ENCODE measurements around the gene KRTAP10-6.
"Not testable (repeated sequence)": the region's sequence is repeated elsewhere in the genome, so short reads cannot be mapped to it uniquely, and the experiment has no call there.

The KRTAP10-6 gene

GRCh38 chr21:44612669-44613229 lies 20.4 kb upstream of the KRTAP10-6 start:
- Mint-ChIP-seq H3K4me1 (ENCODE audit: low read depth) (no peaks in the 10 kb centered on the region), H3K27ac (no peak overlapping the region), H3K27me3 (ENCODE audit: low read depth) (no peaks in the 10 kb centered on the region), H3K4me3 (no peak overlapping the region), H3K9me3 (peaks cover 31% of the 10 kb centered on the region), H3K36me3 (ENCODE audit: low read depth) (no peaks in the 10 kb centered on the region)
- no peak for DNase-seq (ENCODE audit: low spot score)

- H3K4me1 Mint-ChIP-seq (ENCODE audit: low read depth), result no peaks in the 10 kb centered on the region
- H3K27ac Mint-ChIP-seq, result no peak within 1 kb of the TSS
- peaks cover 31% of the 10 kb centered on the region for H3K9me3 Mint-ChIP-seq
- no peak within 1 kb of the TSS for H3K4me3 Mint-ChIP-seq
- H3K36me3 Mint-ChIP-seq (ENCODE audit: low read depth), result no peaks in the 10 kb centered on the region
- DNase-seq (ENCODE audit: low spot score), result no peak
- no peaks in the 10 kb centered on the region for H3K27me3 Mint-ChIP-seq (ENCODE audit: low read depth)
These were observed 19.8 kb upstream of the KRTAP10-6 start, which contains the start of gene KRTAP10-8 for GRCh38 chr21:44612029-44612486. Gene KRTAP10-8, plus strand, starts transcription at chr21:44612079. Its CDS starts 22 bp downstream, at chr21:44612101.

- Mint-ChIP-seq H3K27ac (no peak overlapping the region), H3K36me3 (ENCODE audit: low read depth) (no peaks in the 10 kb centered on the region)
These were observed 19.2 kb upstream of the KRTAP10-6 start for GRCh38 chr21:44611551-44611950.

GRCh38 chr21:44610157-44610843 lies 18.0 kb upstream of the KRTAP10-6 start:
- not testable (repeated sequence) for H3K4me1 Mint-ChIP-seq (ENCODE audit: low read depth); DNase-seq (ENCODE audit: low spot score); H3K4me3 Mint-ChIP-seq; H3K27me3 Mint-ChIP-seq (ENCODE audit: low read depth); H3K36me3 Mint-ChIP-seq (ENCODE audit: low read depth); H3K27ac Mint-ChIP-seq
- peaks cover 31% of the 10 kb centered on the region for H3K9me3 Mint-ChIP-seq

More at GRCh38 chr21:44611551-44611950, 19.2 kb upstream of the KRTAP10-6 start:
- Mint-ChIP-seq H3K4me1 (ENCODE audit: low read depth) (no peaks in the 10 kb centered on the region), H3K27me3 (ENCODE audit: low read depth) (no peaks in the 10 kb centered on the region), H3K9me3 (peaks cover 31% of the 10 kb centered on the region), H3K4me3 (no peak overlapping the region)
- DNase-seq (ENCODE audit: low spot score), result no peak

GRCh38 chr21:44609193-44609592 lies 16.9 kb upstream of the KRTAP10-6 start:
- Mint-ChIP-seq H3K4me1 (ENCODE audit: low read depth) (no peaks in the 10 kb centered on the region), H3K27ac (no peak overlapping the region), H3K9me3 (peaks cover 31% of the 10 kb centered on the region), H3K4me3 (no peak overlapping the region), H3K36me3 (ENCODE audit: low read depth) (no peaks in the 10 kb centered on the region), H3K27me3 (ENCODE audit: low read depth) (peaks cover 12% of the 10 kb centered on the region)
- no peak for DNase-seq (ENCODE audit: low spot score)

GRCh38 chr21:44606495-44606894 lies 14.2 kb upstream of the KRTAP10-6 start:
- Mint-ChIP-seq H3K27ac (no peak overlapping the region), H3K36me3 (ENCODE audit: low read depth) (no peaks in the 10 kb centered on the region), H3K9me3 (peaks cover 26% of the 10 kb centered on the region)

GRCh38 chr21:44603911-44604310 lies 11.6 kb upstream of the KRTAP10-6 start:
- Mint-ChIP-seq H3K36me3 (ENCODE audit: low read depth) (no peaks in the 10 kb centered on the region), H3K9me3 (peaks cover 2% of the 10 kb centered on the region), H3K27me3 (ENCODE audit: low read depth) (peaks cover 12% of the 10 kb centered on the region), H3K27ac (no peak overlapping the region), H3K4me3 (no peak overlapping the region), H3K4me1 (ENCODE audit: low read depth) (no peaks in the 10 kb centered on the region)
- DNase-seq (ENCODE audit: low spot score), result no peak

More at GRCh38 chr21:44606495-44606894, 14.2 kb upstream of the KRTAP10-6 start:
- no peaks in the 10 kb centered on the region for H3K4me1 Mint-ChIP-seq (ENCODE audit: low read depth)
- H3K27me3 Mint-ChIP-seq (ENCODE audit: low read depth), result peaks cover 12% of the 10 kb centered on the region
- no peak overlapping the region for H3K4me3 Mint-ChIP-seq
- no peak for DNase-seq (ENCODE audit: low spot score)

- H3K9me3 Mint-ChIP-seq, result no peaks in the 10 kb centered on the region
- no peaks in the 10 kb centered on the region for H3K36me3 Mint-ChIP-seq (ENCODE audit: low read depth)
- H3K27ac Mint-ChIP-seq, result no peak overlapping the region
- H3K4me1 Mint-ChIP-seq (ENCODE audit: low read depth), result no peaks in the 10 kb centered on the region
- H3K27me3 Mint-ChIP-seq (ENCODE audit: low read depth), result peaks cover 12% of the 10 kb centered on the region
- no peak for DNase-seq (ENCODE audit: low spot score)
- no peak overlapping the region for H3K4me3 Mint-ChIP-seq
These were observed 11.0 kb upstream of the KRTAP10-6 start for GRCh38 chr21:44603109-44603875.

GRCh38 chr21:44602463-44602850 lies 10.2 kb upstream of the KRTAP10-6 start:
- no peak for DNase-seq (ENCODE audit: low spot score)
- Mint-ChIP-seq H3K9me3 (no peaks in the 10 kb centered on the region), H3K4me3 (no peak overlapping the region), H3K27me3 (ENCODE audit: low read depth) (peaks cover 14% of the 10 kb centered on the region), H3K4me1 (ENCODE audit: low read depth) (no peaks in the 10 kb centered on the region), H3K36me3 (ENCODE audit: low read depth) (no peaks in the 10 kb centered on the region), H3K27ac (no peak overlapping the region)

- Mint-ChIP-seq H3K4me1 (ENCODE audit: low read depth) (no peaks in the 10 kb centered on the region), H3K27ac (no peak overlapping the region), H3K27me3 (ENCODE audit: low read depth) (peaks cover 14% of the 10 kb centered on the region), H3K36me3 (ENCODE audit: low read depth) (no peaks in the 10 kb centered on the region), H3K4me3 (no peak overlapping the region), H3K9me3 (no peaks in the 10 kb centered on the region)
- DNase-seq (ENCODE audit: low spot score), result no peak
These were observed 9.5 kb upstream of the KRTAP10-6 start for GRCh38 chr21:44601596-44602462.

- H3K27me3 Mint-ChIP-seq (ENCODE audit: low read depth), result peaks cover 14% of the 10 kb centered on the region
- H3K4me1 Mint-ChIP-seq (ENCODE audit: low read depth); H3K27ac Mint-ChIP-seq; DNase-seq (ENCODE audit: low spot score); H3K4me3 Mint-ChIP-seq; H3K36me3 Mint-ChIP-seq (ENCODE audit: low read depth); H3K9me3 Mint-ChIP-seq: not testable (repeated sequence)
These were observed 8.8 kb upstream of the KRTAP10-6 start for GRCh38 chr21:44601091-44601490.

- not testable (repeated sequence) for DNase-seq (ENCODE audit: low spot score); H3K36me3 Mint-ChIP-seq (ENCODE audit: low read depth); H3K27ac Mint-ChIP-seq; H3K9me3 Mint-ChIP-seq; H3K4me1 Mint-ChIP-seq (ENCODE audit: low read depth); H3K4me3 Mint-ChIP-seq
- H3K27me3 Mint-ChIP-seq (ENCODE audit: low read depth), result peaks cover 10% of the 10 kb centered on the region
These were observed 8.0 kb upstream of the KRTAP10-6 start, which contains the start of gene KRTAP10-7 for GRCh38 chr21:44600118-44600978. Gene KRTAP10-7, plus strand, starts transcription at chr21:44600597. Its CDS starts 25 bp downstream, at chr21:44600622.

Data from T-helper 2 cell treated with Interferon-gamma antibody and Interleukin-4, amounts not matched to agents 5 μg/mL and 100 μg/mL, for 36 hours (primary cell).